Medulla oblongata (tissue), 1 donor: ENCODE data around the gene UBA52.

ENCODE experiments used
- DNase-seq: peaks from one replicate; pipeline ENCODE4 v3.0.0-alpha.2; 2015; ENCODE audit errors: extremely low spot score

UBA52 gene

DNA sequence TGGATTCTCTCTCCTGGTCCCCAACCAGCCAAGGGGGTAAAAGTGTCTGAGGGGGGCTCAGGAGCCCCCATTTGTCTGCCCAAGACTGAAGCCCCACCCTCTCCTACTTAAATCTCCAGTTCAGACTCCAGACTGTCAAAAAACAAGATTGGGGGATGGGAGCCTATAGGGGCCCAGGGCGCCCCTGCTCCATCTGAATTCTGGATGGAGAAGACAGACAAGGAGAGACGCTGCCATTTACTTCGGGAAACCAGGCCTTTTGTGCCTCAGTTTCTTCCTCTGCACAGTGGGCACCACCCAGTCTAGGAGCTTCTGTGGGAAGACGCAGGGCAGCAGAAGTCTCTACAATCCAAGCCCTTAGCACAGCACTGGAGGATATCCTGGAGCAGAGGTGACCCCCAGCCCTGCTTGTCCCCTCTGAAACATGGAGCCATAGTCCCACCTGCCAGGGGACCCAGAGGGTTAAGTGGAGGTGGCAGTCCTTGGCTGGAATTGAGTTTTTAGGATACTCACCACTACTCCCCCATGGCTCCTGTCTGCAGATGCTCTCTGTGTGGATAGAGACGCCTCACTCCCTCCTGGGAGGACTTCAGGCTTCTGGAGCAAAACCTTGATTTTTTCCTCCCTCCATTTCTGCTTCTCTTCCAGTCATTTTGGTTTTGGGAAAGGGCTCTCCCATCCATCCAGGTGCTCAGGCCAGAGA lies 36.6 kb downstream of the UBA52 start:
- no peak for DNase-seq

DNA sequence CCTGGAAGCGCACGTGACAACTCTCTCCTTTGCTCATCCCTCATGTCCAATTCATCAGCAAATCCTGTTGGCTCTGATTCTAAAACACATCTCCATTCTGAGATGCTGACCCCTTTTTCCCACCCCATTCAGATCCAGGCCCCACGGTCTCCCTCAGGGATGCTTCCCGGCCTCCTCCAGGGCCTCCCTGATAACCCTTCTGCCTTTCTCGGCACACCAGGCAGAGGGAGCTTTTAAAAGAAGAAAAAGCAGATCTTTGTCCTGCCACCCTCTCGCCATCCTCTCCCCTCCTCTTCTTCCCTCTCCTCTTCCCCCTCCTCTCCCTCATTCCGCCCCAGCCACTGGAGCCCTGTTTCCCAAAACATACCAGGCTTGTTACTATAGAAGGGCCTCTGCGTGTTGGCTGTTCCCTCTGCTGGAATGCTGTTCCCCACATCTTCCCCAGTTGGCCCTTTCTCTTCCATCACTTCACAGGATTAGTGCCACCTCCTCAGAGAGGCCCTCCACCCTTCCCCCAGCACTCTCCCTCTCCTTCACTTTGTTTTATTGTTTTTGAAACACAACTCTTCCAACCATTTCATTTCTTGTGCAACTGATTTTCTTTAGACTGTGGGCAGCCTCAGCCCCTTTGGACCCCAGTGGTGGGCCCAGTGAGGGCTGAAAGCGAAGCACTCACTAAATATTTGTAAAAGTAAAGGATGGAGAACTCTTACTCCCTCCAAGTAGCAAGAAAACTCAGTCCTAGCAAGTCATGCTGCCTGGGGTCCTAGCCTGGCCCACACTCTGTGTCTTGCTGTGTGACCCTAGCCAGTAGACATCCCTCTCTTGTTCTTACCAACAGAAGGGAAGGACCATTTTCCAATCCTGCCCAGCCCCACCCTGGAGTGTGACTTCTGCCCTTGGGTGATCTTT lies 37.4 kb downstream of the UBA52 start:
- DNase-seq: no peak

- DNase-seq: no peak
These were observed 38.0 kb downstream of the UBA52 start for GRCh38 chr19:18609717-18610051.

- DNase-seq: no peak
These were observed 38.5 kb downstream of the UBA52 start for GRCh38 chr19:18610245-18610555.

DNA sequence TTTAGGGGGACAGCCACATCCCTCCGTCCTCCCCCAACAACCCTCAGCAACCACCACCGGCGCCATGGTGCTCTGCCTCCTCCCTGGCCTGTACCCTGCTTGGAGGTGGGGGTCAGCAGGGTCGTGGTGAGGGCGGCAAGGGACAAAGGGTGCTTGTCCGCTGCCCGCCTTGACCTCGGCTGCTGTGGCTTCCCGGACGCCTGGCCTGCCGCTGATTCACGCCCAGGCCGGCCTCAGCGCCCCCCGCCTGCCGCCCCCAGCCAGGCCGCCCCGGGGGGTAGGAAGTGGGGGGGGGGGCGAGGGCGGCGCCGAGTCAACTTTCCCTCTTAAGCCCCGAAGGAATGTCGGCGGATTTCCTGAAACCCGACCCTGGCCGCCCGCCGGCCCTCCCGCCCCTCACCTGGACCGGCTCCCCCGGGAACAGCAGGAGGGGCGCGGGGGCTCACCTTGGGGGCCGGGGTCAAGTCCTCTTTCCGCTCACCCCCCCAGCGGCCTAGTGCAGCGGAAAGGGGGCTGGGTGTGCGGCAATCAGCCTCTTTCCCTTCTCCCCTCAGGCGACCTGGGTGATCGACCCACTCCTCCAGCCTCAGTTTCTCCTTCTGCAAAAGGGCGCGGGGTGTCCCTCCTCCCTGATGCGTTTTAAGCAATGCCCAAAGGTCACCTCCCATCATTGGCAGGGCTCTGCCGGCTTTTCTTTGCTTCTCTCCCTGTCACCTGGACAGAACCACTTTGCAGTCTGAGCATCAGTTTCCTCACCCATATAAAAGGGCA lies 39.1 kb downstream of the UBA52 start:
- no peak for DNase-seq

DNA sequence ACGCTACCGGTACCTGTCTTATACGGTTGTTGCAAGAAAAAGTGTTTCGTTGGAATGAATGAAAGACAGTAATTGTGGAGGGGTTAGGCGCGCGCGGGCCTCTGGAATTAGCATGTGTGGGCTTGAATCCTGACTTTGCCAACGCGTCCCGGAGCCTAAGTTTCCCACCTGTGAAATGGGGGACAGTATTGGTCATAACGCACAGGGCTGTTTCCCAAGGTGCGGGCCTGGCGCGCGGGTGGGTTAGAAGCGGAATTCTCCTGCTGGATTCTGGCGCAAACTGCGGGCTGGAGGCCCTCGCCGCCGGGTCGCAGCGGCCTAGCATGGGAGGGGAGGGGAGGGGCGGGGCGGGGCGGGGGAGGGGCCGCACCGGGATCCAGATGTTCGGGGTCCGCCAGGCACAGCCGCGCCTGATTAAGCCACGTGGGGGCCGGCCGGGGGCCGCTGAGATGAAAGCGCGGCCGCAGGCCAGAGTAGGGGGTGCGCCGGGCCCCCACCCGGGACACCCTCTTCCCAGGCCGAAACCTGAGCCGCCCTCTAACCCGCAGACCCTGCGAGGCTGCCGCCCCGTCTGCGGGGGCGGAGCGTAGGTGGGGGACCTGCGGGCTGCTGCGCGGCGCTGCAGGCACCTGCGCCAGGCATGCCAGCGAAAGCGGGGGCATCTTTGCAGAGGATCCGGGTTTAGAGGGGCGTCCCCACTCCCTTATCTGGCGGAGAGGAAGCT lies 39.8 kb downstream of the UBA52 start:
- DNase-seq: no peak

DNA sequence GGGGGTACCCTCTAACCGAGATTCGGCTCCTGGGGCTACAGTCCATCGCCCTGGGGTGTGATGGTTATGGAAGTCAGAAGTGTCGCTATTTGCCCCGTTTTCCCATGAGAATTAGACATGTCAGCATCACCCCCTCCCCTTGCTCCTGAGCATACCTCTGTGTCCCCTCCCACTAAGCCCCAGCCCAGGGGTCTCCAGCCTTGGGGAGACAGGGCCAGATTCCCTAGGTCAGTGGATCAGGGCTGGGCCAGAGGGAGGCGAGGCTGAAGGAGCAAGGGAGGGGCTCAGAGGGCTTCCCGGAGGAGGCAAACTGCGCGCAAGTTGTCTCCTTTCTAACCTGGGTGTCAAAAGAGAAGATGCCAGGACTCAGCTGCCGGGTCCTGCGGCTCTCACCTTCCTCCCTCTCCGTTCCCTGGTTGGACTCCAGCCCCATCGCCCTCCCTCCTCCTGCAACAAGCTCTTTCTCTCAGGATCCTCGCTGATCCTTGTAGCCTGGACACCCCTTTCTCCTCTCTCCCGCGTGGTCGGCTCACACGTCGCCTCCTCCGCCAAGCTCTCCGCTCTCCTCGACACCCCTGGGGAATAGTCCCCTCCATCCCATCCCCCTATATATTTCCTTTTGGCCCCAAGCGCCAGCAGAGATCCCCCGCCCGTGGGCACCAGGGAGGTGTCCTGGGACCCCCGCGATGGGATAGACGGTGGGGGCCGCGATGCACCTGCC lies 40.6 kb downstream of the UBA52 start:
- no peak for DNase-seq

DNA sequence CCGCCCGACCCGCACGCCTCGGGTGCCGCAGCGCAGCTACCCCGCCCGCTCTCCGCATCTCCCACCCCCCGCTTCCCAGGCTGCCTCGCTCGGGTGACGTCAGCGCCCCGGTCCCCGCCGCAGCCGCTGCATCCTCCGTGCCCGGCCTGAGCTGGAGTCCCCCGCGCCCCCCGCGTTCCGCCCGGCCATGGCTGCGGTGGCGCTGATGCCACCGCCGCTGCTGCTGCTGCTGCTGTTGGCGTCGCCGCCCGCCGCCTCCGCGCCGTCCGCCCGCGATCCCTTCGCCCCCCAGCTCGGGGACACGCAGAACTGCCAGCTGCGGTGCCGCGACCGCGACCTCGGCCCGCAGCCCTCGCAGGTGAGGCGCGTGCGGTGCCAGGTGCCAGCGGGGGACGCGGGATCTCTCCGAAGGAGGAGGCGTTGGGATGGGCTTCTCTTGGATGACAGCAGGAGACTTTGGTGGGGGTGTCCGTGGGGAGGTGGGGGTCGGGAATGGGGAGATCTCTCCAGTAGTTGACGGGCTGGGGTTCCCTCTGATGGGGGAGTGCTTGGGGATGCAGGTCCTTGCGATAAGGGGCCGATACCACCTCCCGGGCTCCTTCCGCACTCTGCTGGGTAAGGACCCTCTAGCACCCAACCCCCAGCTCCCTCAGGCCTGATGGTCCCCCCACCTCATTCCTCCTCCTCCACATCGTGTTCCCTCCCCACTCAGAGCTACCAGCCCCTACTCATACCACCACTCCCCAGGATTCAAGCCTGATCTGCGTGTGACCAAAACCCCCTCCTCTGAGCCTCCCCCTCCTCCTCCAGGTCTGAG lies 41.3 kb downstream of the UBA52 start, which contains the start of gene TMEM59L:
Gene TMEM59L, plus strand, starts transcription at position 99 of the 817 bp plus-strand sequence. Its CDS starts 89 bp downstream, at position 188.
- no peak for DNase-seq

GRCh38 chr19:18613589-18614234 lies 42.1 kb downstream of the UBA52 start:
- DNase-seq: no peak

GRCh38 chr19:18616023-18616422 lies 44.4 kb downstream of the UBA52 start:
- DNase-seq: no peak

DNA sequence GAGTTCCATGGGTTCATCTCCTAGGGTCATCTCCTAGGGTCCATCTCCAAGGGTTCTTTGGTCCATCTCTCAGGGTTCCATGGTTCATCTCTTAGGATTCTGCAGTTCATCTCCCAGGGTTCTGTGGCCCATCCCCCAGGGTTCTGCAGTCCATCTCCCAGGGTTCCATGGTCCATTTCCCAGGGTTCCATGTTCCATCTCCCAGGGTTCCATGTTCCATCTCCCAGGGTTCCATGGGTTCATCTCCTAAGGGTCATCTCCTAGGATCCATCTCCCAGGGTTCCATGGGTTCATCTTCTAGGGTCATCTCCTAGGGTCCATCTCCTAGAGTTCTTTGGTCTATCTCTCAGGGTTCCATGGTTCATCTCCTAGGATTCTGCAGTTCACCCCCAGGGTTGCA lies 45.9 kb downstream of the UBA52 start:
- DNase-seq: no peak

DNA sequence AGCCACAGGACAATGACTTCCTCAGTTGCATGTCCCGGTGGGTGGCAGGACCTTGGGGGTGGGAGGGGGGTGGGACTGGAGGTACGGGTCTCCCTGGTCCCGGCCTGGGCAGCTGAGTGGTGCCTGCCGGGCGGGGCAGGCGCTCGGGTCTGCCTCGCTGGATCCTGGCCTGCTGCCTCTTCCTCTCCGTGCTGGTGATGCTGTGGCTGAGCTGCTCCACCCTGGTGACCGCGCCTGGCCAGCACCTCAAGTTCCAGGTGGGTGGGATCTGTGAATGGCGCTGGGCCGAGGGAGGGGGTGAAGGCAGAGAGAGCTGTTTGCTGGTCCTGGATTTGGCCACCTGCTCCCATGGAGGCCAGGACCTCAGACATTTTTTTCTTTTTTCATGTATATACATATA lies 46.6 kb downstream of the UBA52 start:
- no peak for DNase-seq

- DNase-seq: no peak
These were observed 48.7 kb downstream of the UBA52 start for GRCh38 chr19:18620311-18620710.

DNA sequence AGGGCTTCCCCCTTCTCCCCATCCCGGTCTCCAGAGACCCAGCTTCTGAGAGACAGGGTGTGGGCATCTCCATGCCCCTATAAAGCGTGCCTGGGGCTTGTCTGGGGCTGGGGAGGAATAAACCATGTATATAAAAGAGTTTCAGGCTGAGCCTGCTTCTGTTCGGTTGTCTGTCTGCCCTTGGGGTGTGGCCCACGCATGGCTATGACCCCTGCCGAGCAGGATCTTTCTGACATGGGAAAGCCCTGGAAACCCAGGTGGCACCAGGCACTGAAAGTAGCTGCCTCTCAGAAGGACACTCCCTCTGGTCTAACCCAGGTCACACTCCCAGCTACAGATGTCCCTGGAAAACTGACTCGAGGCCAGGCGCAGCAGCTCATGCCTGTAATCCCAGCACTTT lies 49.2 kb downstream of the UBA52 start:
- DNase-seq: no peak

DNA sequence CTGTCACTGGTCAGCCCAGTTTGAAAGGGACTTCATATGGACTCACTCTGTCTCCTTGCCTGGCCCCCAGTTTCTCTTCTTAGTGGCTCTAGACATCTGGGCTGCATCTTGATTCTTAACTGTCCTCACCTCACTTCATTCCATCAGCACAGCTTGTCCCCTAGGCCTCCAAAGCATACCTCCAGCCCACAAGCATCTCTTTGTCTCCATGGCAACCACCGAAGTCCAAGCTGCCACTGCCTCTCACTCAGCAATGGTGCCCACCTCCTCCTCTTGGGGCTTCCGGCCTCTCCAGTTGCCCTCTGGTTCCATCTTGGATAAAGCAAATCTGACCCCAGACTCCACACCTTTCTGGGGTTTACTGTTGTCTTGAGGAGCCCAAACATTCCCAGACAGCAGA lies 55.2 kb downstream of the UBA52 start:
- no peak for DNase-seq
